ENCODE measurements around the gene TRIM62.

Gene TRIM62

GRCh38 chr1:33119532-33120217 lies 62.2 kb downstream of the TRIM62 start:
- H3K14ac ChIP-seq (ENCODE audit: low read length), result no peak overlapping the region
- no peak overlapping the region for H3K9ac ChIP-seq (ENCODE audit: low read length)
- H4K8ac ChIP-seq (ENCODE audit: low read depth, low read length), result no peak overlapping the region
- DNase-seq, result no peak
- H3K27ac ChIP-seq (ENCODE audit: low read depth, low read length), result no peak overlapping the region
- H3K18ac ChIP-seq (ENCODE audit: low read length), result no peak overlapping the region
- H3K79me1 ChIP-seq (ENCODE audit: low read length), result no peaks in the 10 kb centered on the region
- no CpG with 5 or more reads among the region's 16 CpGs for WGBS (ENCODE audit: extremely low coverage, insufficient coverage, insufficient read length)
- H3K23ac ChIP-seq (ENCODE audit: low read length), result no peak overlapping the region
- no peak overlapping the region for H2AFZ ChIP-seq (ENCODE audit: insufficient read depth, low read length, poor library complexity)
- H3K36me3 ChIP-seq (ENCODE audit: control insufficient read depth in 1 of 2, insufficient read depth in 2 of 2, low read length in 2 of 2), result no peaks in the 10 kb centered on the region
- no peak overlapping the region for H2BK120ac ChIP-seq (ENCODE audit: insufficient read depth, low read length, poor library complexity)
- no peak overlapping the region for H4K12ac ChIP-seq (ENCODE audit: low read depth, low read length)
- H3K27me3 ChIP-seq (ENCODE audit: insufficient read depth, low read length), result no peaks in the 10 kb centered on the region
- no peak overlapping the region for H2BK12ac ChIP-seq (ENCODE audit: low read length)
- no peaks in the 10 kb centered on the region for H3K9me3 ChIP-seq (ENCODE audit: insufficient read depth, low read depth, low read length)
- H2AK5ac ChIP-seq (ENCODE audit: low read length), result no peak overlapping the region
- H4K91ac ChIP-seq (ENCODE audit: low read depth, low read length), result no peak overlapping the region
- no peak overlapping the region for H3K4me2 ChIP-seq (ENCODE audit: low read length)
- peak overlapping the region; percentile 36 for H3K4me3 ChIP-seq (ENCODE audit: low read depth, low read length)
- no peak overlapping the region for H2BK5ac ChIP-seq (ENCODE audit: low read depth, low read length, poor library complexity)
- H3K79me2 ChIP-seq (ENCODE audit: control insufficient read depth, insufficient read depth, low read length, poor library complexity), result no peaks in the 10 kb centered on the region
- H3K4ac ChIP-seq (ENCODE audit: low read depth, low read length), result no peak overlapping the region
- no peaks in the 10 kb centered on the region for H3K4me1 ChIP-seq (ENCODE audit: control insufficient read depth in 1 of 2, insufficient read depth in 2 of 2, low read length in 2 of 2)

- no peaks in the 10 kb centered on the region for H3K27me3 ChIP-seq (ENCODE audit: insufficient read depth, low read length)
- no peak overlapping the region for H3K23ac ChIP-seq (ENCODE audit: low read length)
- H2BK12ac ChIP-seq (ENCODE audit: low read length), result no peak overlapping the region
- no peaks in the 10 kb centered on the region for H3K9me3 ChIP-seq (ENCODE audit: insufficient read depth, low read depth, low read length)
- no peak for DNase-seq
- H2BK5ac ChIP-seq (ENCODE audit: low read depth, low read length, poor library complexity), result no peak overlapping the region
- H3K79me2 ChIP-seq (ENCODE audit: control insufficient read depth, insufficient read depth, low read length, poor library complexity), result no peaks in the 10 kb centered on the region
- H3K4me3 ChIP-seq (ENCODE audit: low read depth, low read length), result no peak overlapping the region
- no peak overlapping the region for H3K18ac ChIP-seq (ENCODE audit: low read length)
- H2BK120ac ChIP-seq (ENCODE audit: insufficient read depth, low read length, poor library complexity), result no peak overlapping the region
- no peak overlapping the region for H3K4me2 ChIP-seq (ENCODE audit: low read length)
- no peaks in the 10 kb centered on the region for H3K36me3 ChIP-seq (ENCODE audit: control insufficient read depth in 1 of 2, insufficient read depth in 2 of 2, low read length in 2 of 2)
- H3K79me1 ChIP-seq (ENCODE audit: low read length), result no peaks in the 10 kb centered on the region
- no peak overlapping the region for H4K91ac ChIP-seq (ENCODE audit: low read depth, low read length)
- no peak overlapping the region for H3K4ac ChIP-seq (ENCODE audit: low read depth, low read length)
- no peak overlapping the region for H3K14ac ChIP-seq (ENCODE audit: low read length)
- no peak overlapping the region for H4K8ac ChIP-seq (ENCODE audit: low read depth, low read length)
- no peak overlapping the region for H2AK5ac ChIP-seq (ENCODE audit: low read length)
- no CpG with 5 or more reads among the region's 2 CpGs for WGBS (ENCODE audit: extremely low coverage, insufficient coverage, insufficient read length)
- no peak overlapping the region for H4K12ac ChIP-seq (ENCODE audit: low read depth, low read length)
- no peaks in the 10 kb centered on the region for H3K4me1 ChIP-seq (ENCODE audit: control insufficient read depth in 1 of 2, insufficient read depth in 2 of 2, low read length in 2 of 2)
- H3K27ac ChIP-seq (ENCODE audit: low read depth, low read length), result no peak overlapping the region
- no peak overlapping the region for H3K9ac ChIP-seq (ENCODE audit: low read length)
- no peak overlapping the region for H2AFZ ChIP-seq (ENCODE audit: insufficient read depth, low read length, poor library complexity)
These were observed 62.8 kb downstream of the TRIM62 start for GRCh38 chr1:33119050-33119449.

GRCh38 chr1:33118274-33118673 lies 63.6 kb downstream of the TRIM62 start:
- no peak overlapping the region for H2BK12ac ChIP-seq (ENCODE audit: low read length)
- whole genome bisulfite sequencing (ENCODE audit: extremely low coverage, insufficient coverage, insufficient read length), result no CpG with 5 or more reads among the region's 4 CpGs
- H3K36me3 ChIP-seq (ENCODE audit: control insufficient read depth in 1 of 2, insufficient read depth in 2 of 2, low read length in 2 of 2), result no peaks in the 10 kb centered on the region
- H3K79me2 ChIP-seq (ENCODE audit: control insufficient read depth, insufficient read depth, low read length, poor library complexity), result no peaks in the 10 kb centered on the region
- H3K4me3 ChIP-seq (ENCODE audit: low read depth, low read length), result peak overlapping the region; percentile 21
- no peak overlapping the region for H4K8ac ChIP-seq (ENCODE audit: low read depth, low read length)
- H3K18ac ChIP-seq (ENCODE audit: low read length), result no peak overlapping the region
- H3K4ac ChIP-seq (ENCODE audit: low read depth, low read length), result no peak overlapping the region
- no peaks in the 10 kb centered on the region for H3K79me1 ChIP-seq (ENCODE audit: low read length)
- H3K9ac ChIP-seq (ENCODE audit: low read length), result no peak overlapping the region
- no peaks in the 10 kb centered on the region for H3K9me3 ChIP-seq (ENCODE audit: insufficient read depth, low read depth, low read length)
- H3K4me2 ChIP-seq (ENCODE audit: low read length), result no peak overlapping the region
- no peak overlapping the region for H2AFZ ChIP-seq (ENCODE audit: insufficient read depth, low read length, poor library complexity)
- DNase-seq, result no peak
- H4K91ac ChIP-seq (ENCODE audit: low read depth, low read length), result no peak overlapping the region
- H2BK120ac ChIP-seq (ENCODE audit: insufficient read depth, low read length, poor library complexity), result no peak overlapping the region
- H3K27ac ChIP-seq (ENCODE audit: low read depth, low read length), result no peak overlapping the region
- no peak overlapping the region for H3K23ac ChIP-seq (ENCODE audit: low read length)
- no peaks in the 10 kb centered on the region for H3K4me1 ChIP-seq (ENCODE audit: control insufficient read depth in 1 of 2, insufficient read depth in 2 of 2, low read length in 2 of 2)
- no peak overlapping the region for H4K12ac ChIP-seq (ENCODE audit: low read depth, low read length)
- H3K27me3 ChIP-seq (ENCODE audit: insufficient read depth, low read length), result no peaks in the 10 kb centered on the region
- no peak overlapping the region for H3K14ac ChIP-seq (ENCODE audit: low read length)
- no peak overlapping the region for H2AK5ac ChIP-seq (ENCODE audit: low read length)
- no peak overlapping the region for H2BK5ac ChIP-seq (ENCODE audit: low read depth, low read length, poor library complexity)

GRCh38 chr1:33117440-33118085 lies 64.3 kb downstream of the TRIM62 start:
- Histone ChIP-seq H4K12ac (ENCODE audit: low read depth, low read length) (no peak overlapping the region), H2BK120ac (ENCODE audit: insufficient read depth, low read length, poor library complexity) (no peak overlapping the region), H2BK12ac (ENCODE audit: low read length) (no peak overlapping the region), H3K14ac (ENCODE audit: low read length) (no peak overlapping the region), H2AK5ac (ENCODE audit: low read length) (no peak overlapping the region), H3K23ac (ENCODE audit: low read length) (no peak overlapping the region), H3K4me3 (ENCODE audit: low read depth, low read length) (no peak overlapping the region), H3K9me3 (ENCODE audit: insufficient read depth, low read depth, low read length) (no peaks in the 10 kb centered on the region), H2BK5ac (ENCODE audit: low read depth, low read length, poor library complexity) (no peak overlapping the region), H3K4ac (ENCODE audit: low read depth, low read length) (no peak overlapping the region), H3K4me2 (ENCODE audit: low read length) (no peak overlapping the region), H3K79me2 (ENCODE audit: control insufficient read depth, insufficient read depth, low read length, poor library complexity) (no peaks in the 10 kb centered on the region), H3K9ac (ENCODE audit: low read length) (no peak overlapping the region), H3K18ac (ENCODE audit: low read length) (no peak overlapping the region), H3K27ac (ENCODE audit: low read depth, low read length) (no peak overlapping the region), H2AFZ (ENCODE audit: insufficient read depth, low read length, poor library complexity) (no peak overlapping the region), H3K79me1 (ENCODE audit: low read length) (no peaks in the 10 kb centered on the region), H3K4me1 (ENCODE audit: control insufficient read depth in 1 of 2, insufficient read depth in 2 of 2, low read length in 2 of 2) (no peaks in the 10 kb centered on the region), H4K8ac (ENCODE audit: low read depth, low read length) (no peak overlapping the region), H3K27me3 (ENCODE audit: insufficient read depth, low read length) (no peaks in the 10 kb centered on the region), H4K91ac (ENCODE audit: low read depth, low read length) (no peak overlapping the region), H3K36me3 (ENCODE audit: control insufficient read depth in 1 of 2, insufficient read depth in 2 of 2, low read length in 2 of 2) (no peaks in the 10 kb centered on the region)
- WGBS (ENCODE audit: extremely low coverage, insufficient coverage, insufficient read length), result no CpG with 5 or more reads among the region's 13 CpGs
- DNase-seq, result no peak

Measured in trophoblast cell (in vitro differentiated cells and primary cell).